Measurements from ENCODE around the gene CIPC.

The CIPC gene

DNA sequence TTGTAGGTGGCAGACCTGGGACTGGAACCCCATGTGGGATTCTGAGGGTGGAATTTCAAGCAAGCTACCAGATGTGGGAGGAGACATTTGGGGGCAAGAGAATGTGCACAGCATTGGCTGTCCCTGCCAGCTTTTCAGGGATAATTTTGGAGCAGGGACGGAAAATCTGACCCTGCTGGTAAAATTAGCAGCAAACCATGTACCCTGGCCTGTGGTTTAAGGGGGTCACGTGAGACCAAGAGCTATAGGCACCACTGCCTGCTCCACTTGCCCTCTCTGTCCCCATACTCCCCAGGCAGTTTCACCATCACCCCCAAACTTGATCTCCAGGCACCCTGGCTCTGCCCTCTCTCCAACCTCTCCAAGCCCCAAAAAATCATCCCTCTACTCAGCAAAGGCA is 57.0 kb downstream of the CIPC start:
- DNase-seq = no peak

DNA sequence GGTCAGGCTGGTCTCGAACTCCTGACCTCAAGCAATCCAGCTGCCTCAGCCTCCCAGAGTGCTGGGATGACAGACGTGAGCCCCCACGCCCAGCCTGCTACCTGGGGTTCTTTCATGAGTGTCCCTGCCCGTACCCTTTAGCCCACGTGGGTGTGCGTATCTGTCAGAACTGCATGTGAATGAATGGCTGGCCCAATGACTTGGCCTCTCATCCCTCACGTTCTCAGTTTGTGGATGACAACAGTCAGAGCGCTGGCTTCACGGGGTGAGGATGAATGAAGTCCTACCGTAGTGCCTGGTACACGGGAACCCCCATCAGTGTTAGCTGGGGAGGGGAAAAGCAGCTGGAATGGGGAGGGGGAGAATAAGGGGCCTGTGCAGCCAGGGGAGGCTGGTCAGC is 59.7 kb downstream of the CIPC start:
- DNase-seq = no peak

DNA sequence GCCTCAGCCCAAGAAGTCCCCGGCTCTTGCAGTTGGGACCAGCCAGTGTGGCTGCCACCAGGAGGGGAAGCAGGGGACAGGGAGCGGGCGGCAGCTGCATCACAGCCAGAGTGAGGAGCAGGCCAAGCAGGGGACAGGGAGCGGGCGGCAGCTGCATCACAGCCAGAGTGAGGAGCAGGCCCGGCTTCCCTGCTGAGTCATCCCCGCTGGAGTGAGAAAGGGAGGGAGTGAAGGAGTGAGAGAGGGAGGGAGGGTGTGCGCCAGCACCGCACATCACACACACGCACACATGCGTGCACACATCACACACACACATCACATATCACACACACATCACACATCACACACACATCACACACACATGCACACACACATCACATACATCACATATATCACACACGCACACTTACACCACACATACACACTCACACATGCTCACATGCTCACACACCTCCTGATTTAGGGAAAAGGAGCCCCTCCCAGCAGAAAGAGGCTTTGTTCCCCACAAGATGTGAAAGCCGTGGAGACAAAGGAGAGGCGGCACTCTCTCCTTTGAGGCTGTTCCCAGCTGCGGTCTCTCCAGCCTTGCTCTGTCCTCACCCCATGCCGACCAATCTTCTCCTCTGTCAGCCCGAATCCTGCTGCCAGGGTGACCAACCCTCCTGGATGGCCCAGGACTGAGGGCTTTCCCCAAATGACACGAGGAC is 60.3 kb downstream of the CIPC start:
- no peak for DNase-seq

GRCh38 chr14:77158882-77159255 is 60.8 kb downstream of the CIPC start:
- DNase-seq = no peak

DNA sequence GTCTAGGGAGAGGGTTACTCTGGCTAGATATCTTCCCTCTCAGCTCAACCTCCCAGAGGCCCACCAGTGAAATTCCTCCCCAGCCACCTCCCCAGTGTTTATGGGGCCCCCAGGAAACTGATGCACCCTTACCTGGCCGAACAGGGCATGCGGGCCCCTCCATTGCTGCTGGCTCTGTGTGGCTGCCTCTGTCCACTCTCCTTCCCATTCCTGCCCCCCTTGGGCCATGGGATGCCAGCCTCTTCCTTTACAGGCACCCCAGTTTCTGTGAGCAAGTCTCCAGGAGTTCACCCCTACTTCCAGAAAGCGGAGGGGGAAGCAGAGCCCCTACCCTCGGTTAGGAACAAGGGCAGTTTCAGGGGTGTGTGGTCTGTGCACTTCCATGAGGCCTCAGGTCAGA is 63.0 kb downstream of the CIPC start:
- no peak for DNase-seq
